SK-N-SH (cell line): ENCODE measurements around the gene PCDHGB1. TPM values are rescaled to one million over a fixed set of nuclear protein-coding genes. Genes with fewer than 3 reads are reported as not detected.
"Not testable (repeated sequence)": the region's sequence is repeated elsewhere in the genome, so short reads cannot be mapped to it uniquely, and the experiment has no call there.

Source experiments
- CTCF ChIA-PET: fragments of 300-600, 350-600 bp; formaldehyde crosslinking; extraction: SDS; loops from one replicate; lab custom pipeline; 2021; lab: Yijun Ruan, JAX
- POLR2A ChIA-PET: fragments of 350-600 bp; sonication (Branson Sonifier 250); formaldehyde crosslinking; extraction: SDS; loops from one replicate; lab custom pipeline; 2020; ENCODE audit warnings: antibody characterized with exemption, inconsistent platforms; lab: Yijun Ruan, JAX
- DNase-seq: peaks from one replicate; pipeline ENCODE4 v3.0.0; 2012
- H2AFZ ChIP-seq: fragments of 200-600 bp; sonication (generic); 2 replicates; pipeline ENCODE4 v1.8.1; 2016; ENCODE audit warnings: antibody characterized with exemption, mild to moderate bottlenecking, low read depth
- H3F3A ChIP-seq: fragments of 200-600 bp; sonication (generic); replicated peaks from 2 replicates; pipeline ENCODE3; 2016; ENCODE audit warnings: antibody characterized with exemption, mild to moderate bottlenecking; ENCODE audit not compliant: insufficient read depth
- H3K27ac ChIP-seq, 2 experiments: fragments of 200-500 bp in 1 of 2; fragments of 200-600 bp in 1 of 2; sonication (Bioruptor generic) in 1 of 2; sonication (generic), shearing (Covaris generic) in 1 of 2; 2 replicates each; pipeline versions ENCODE4 v1.5.1 to v1.6.1; 2014 to 2016; ENCODE audit warnings: low read depth in 2 of 2, inconsistent platforms in 1 of 2, low read length in 1 of 2, mild to moderate bottlenecking in 1 of 2, mixed read lengths in 1 of 2
- H3K27me3 ChIP-seq: fragments of 200-600 bp; sonication (generic), shearing (Covaris generic); 2 replicates; pipeline ENCODE4 v1.6.1; 2016; ENCODE audit warnings: mixed run types; ENCODE audit not compliant: insufficient read depth
- H3K36me3 ChIP-seq, 2 experiments: fragments of 200-500 bp in 1 of 2; fragments of 200-600 bp in 1 of 2; sonication (Bioruptor generic) in 1 of 2; sonication (generic) in 1 of 2; replicated peaks in 1 of 2; 2 replicates each; pipeline versions ENCODE3 to v1.5.1; 2014 to 2016; ENCODE audit warnings: low read length in 1 of 2, mild to moderate bottlenecking in 1 of 2; ENCODE audit not compliant: insufficient read depth in 2 of 2, control insufficient read depth in 1 of 2
- H3K4me1 ChIP-seq, 2 experiments: fragments of 200-500 bp in 1 of 2; fragments of 200-600 bp in 1 of 2; sonication (Bioruptor generic) in 1 of 2; sonication (generic), shearing (Covaris generic) in 1 of 2; 2 replicates each; pipeline versions ENCODE4 v1.5.1 to v1.6.1; 2014 to 2016; ENCODE audit warnings: low read depth in 1 of 2, low read length in 1 of 2, mixed run types in 1 of 2; ENCODE audit not compliant: insufficient read depth in 2 of 2, control insufficient read depth in 1 of 2
- H3K4me2 ChIP-seq: fragments of 200-600 bp; sonication (generic), shearing (Covaris generic); 2 replicates; pipeline ENCODE4 v1.6.1; 2017; ENCODE audit warnings: mixed run types
- H3K4me3 ChIP-seq, 2 experiments: fragments of 200-500 bp in 1 of 2; fragments of 200-600 bp in 1 of 2; sonication (Bioruptor generic) in 1 of 2; sonication (generic), shearing (Covaris generic) in 1 of 2; 2 replicates each; pipeline versions ENCODE4 v1.5.1 to v1.8.1; 2014 to 2016; ENCODE audit warnings: low read depth in 2 of 2, inconsistent platforms in 1 of 2, low read length in 1 of 2, mild to moderate bottlenecking in 1 of 2, mixed read lengths in 1 of 2, moderate library complexity in 1 of 2
- H3K79me2 ChIP-seq: fragments of 200-600 bp; sonication (generic); 2 replicates; pipeline ENCODE4 v1.8.1; 2017; ENCODE audit warnings: mild to moderate bottlenecking; ENCODE audit not compliant: insufficient read depth
- H3K9ac ChIP-seq: fragments of 200-600 bp; sonication (generic); 2 replicates; pipeline ENCODE4 v1.6.1; 2017; ENCODE audit warnings: mixed run types
- H3K9me2 ChIP-seq: fragments of 200-600 bp; sonication (generic); 2 replicates; pipeline ENCODE4 v1.6.1; 2017; ENCODE audit warnings: mixed run types
- H3K9me3 ChIP-seq: fragments of 200-600 bp; sonication (generic); 2 replicates; pipeline ENCODE4 v1.6.1; 2017; ENCODE audit warnings: mixed run types, mild to moderate bottlenecking, moderate library complexity
- H4K20me1 ChIP-seq: fragments of 200-600 bp; sonication (generic); 2 replicates; pipeline ENCODE4 v1.6.1; 2017; ENCODE audit warnings: mild to moderate bottlenecking, mixed run types; ENCODE audit not compliant: insufficient read depth
- RAD21 ChIP-seq: IDR thresholded peaks from 2 replicates; pipeline ENCODE4 v1.6.1; 2012; ENCODE audit warnings: mild to moderate bottlenecking, low read length
- TAF1 ChIP-seq: IDR thresholded peaks from 2 replicates; pipeline ENCODE4 v1.6.1; 2012; ENCODE audit warnings: low read depth, mild to moderate bottlenecking, low read length, moderate library complexity, borderline replicate concordance
- WGBS: methylation state at CpG from one replicate; pipeline ENCODE4 v1.1.6; 2017; ENCODE audit warnings: low lambda C conversion rate; 5-methylcytosine and 5-hydroxymethylcytosine counted together
- polyA plus RNA-seq, 3 experiments: library from polyadenylated mRNA; depleted of rRNA; stranded (reverse); fragments of >200 nt; gene quantifications; 2 replicates each; pipeline ENCODE4 v1.2.3, GENCODE V29; 2012
- TF ChIP-seq, protein P1 (sequence below): fragments of 200-600 bp; sonication (generic); IDR thresholded peaks from 2 replicates; pipeline ENCODE4 v1.6.1; 2017; ENCODE audit warnings: antibody characterized with exemption, mild to moderate bottlenecking, moderate library complexity
- TF ChIP-seq, protein P2 (sequence below): fragments of 150-350 bp; IDR thresholded peaks from 2 replicates; pipeline ENCODE4 v1.6.1; 2016; ENCODE audit warnings: mild to moderate bottlenecking, low read depth, low read length

The PCDHGB1 gene
- polyA plus RNA-seq, 1 of the 3 experiments (the other 2 are of a cell fraction) = 0.77 TPM

DNA sequence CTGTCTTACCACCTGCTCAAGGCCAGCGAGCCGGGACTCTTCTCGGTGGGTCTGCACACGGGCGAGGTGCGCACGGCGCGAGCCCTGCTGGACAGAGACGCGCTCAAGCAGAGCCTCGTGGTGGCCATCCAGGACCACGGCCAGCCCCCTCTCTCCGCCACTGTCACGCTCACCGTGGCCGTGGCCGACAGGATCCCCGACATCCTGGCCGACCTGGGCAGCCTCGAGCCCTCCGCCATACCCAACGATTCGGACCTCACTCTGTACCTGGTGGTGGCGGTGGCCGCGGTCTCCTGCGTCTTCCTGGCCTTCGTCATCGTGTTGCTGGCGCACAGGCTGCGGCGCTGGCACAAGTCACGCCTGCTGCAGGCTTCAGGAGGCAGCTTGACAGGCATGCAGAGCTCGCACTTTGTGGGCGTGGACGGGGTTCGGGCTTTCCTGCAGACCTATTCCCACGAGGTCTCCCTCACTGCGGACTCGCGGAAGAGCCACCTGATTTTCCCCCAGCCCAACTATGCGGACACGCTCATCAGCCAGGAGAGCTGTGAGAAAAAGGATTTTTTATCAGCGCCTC, 9.0 kb upstream of the PCDHGB1 start:
- H3K9me2 ChIP-seq, H3K4me3 ChIP-seq, H2AFZ ChIP-seq, H3K4me1 ChIP-seq, H3K9me3 ChIP-seq, DNase-seq, H3K4me2 ChIP-seq, H3F3A ChIP-seq, H3K27me3 ChIP-seq, H4K20me1 ChIP-seq, H3K27ac ChIP-seq, H3K36me3 ChIP-seq, H3K79me2 ChIP-seq, POLR2A ChIA-PET, H3K9ac ChIP-seq: not testable (repeated sequence)
- CTCF ChIA-PET = interaction anchor here (2.9 kb wide), 1 partner anchor 217 kb away, joined by 11 read pairs; no protein-coding TSS in a partner anchor
- WGBS = 61% methylated on average over 27 of the region's 45 CpGs

DNA sequence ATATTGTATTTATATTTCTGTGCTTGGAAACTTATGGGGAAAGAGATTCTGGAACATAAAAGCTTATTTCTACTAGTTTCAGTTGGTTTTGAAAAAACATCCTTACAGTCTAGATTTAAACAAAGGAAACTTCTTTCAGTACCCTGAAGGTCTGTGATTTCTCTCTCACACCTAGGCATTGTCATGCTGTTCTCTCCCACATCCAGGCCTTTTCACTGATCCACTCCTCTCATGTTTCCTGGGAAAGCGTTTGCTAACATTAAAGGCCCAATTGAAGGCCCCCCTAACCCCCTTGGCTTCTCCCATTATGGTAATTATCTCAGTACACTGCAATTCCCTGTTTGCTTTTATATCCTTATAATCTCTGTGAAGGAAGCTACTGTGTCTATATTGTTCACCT, 7.1 kb upstream of the PCDHGB1 start:
- Histone ChIP-seq H3F3A (no peaks in the 10 kb centered on the region), H3K9me2 (no peaks in the 10 kb centered on the region), H3K4me2 (no peak overlapping the region), H3K27ac (no peak overlapping the region), H3K9ac (no peak overlapping the region), H3K9me3 (no peaks in the 10 kb centered on the region), H2AFZ (no peak overlapping the region), H4K20me1 (no peaks in the 10 kb centered on the region), H3K4me1 (no peaks in the 10 kb centered on the region), H3K27me3 (no peaks in the 10 kb centered on the region), H3K79me2 (no peaks in the 10 kb centered on the region), H3K36me3 (no peaks in the 10 kb centered on the region), H3K4me3 (no peak overlapping the region)
- WGBS = 0% methylated on average over 1 of the region's 1 CpG
- no peak for DNase-seq
- CTCF ChIA-PET = interaction anchor here (1.2 to 2.0 kb wide), 4 partner anchors 13 to 221 kb away, joined by 3 to 6 read pairs (median 4); partner anchors contain the start of genes PCDHGA1 and PCDHGB7
- TF ChIP-seq, protein P1, sequence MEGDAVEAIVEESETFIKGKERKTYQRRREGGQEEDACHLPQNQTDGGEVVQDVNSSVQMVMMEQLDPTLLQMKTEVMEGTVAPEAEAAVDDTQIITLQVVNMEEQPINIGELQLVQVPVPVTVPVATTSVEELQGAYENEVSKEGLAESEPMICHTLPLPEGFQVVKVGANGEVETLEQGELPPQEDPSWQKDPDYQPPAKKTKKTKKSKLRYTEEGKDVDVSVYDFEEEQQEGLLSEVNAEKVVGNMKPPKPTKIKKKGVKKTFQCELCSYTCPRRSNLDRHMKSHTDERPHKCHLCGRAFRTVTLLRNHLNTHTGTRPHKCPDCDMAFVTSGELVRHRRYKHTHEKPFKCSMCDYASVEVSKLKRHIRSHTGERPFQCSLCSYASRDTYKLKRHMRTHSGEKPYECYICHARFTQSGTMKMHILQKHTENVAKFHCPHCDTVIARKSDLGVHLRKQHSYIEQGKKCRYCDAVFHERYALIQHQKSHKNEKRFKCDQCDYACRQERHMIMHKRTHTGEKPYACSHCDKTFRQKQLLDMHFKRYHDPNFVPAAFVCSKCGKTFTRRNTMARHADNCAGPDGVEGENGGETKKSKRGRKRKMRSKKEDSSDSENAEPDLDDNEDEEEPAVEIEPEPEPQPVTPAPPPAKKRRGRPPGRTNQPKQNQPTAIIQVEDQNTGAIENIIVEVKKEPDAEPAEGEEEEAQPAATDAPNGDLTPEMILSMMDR = no peak
- POLR2A ChIA-PET = no interaction called here

DNA sequence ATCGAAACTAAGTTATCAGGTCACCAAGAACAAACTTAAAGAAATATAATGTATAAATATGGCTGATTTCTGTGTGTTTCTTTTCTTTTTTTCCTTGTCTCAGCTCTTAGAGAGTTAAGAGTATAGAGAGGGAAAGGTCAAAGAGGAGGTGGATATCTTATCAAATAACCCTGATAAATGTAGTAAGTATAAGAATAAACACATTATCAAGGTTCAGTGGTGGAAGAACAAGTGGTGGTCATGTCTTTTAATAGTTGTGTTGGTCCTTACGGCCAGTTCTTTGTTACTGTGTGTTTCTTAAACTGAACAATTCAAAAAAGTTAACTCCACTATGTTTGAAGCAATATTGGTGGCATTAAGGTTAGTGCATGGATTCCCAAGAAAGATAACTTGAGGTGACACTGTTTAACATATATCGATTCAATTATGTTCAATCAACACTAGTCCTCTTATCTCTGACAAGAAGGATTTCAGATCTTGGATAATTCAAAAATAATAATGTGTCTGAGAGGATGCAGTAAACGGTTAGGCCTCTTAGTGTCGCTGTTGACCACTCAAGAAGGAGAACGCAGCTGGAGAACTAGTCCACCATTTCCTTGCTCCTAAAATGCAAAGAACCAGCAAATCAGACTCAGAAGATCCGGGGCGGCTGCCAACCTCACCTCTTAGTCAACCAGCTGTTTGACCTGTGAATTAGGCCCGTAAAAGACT, 6.5 kb upstream of the PCDHGB1 start, which contains the start of gene PCDHGA3:
PCDHGA3 (plus strand) TSS at position 588 of the 711 bp plus-strand sequence. CDS start 205 bp downstream, outside the sequence.
- Histone ChIP-seq H3K9me2 (no peaks in the 10 kb centered on the region), H3K27me3 (no peaks in the 10 kb centered on the region), H3K4me3 (no peak within 1 kb of the TSS; a peak in 1 of 4 replicates), H3K36me3 (no peaks in the 10 kb centered on the region), H3F3A (no peaks in the 10 kb centered on the region), H3K9ac (no peak within 1 kb of the TSS), H4K20me1 (no peaks in the 10 kb centered on the region), H3K9me3 (no peaks in the 10 kb centered on the region), H3K27ac (no peak within 1 kb of the TSS), H3K4me2 (no peak within 1 kb of the TSS), H3K4me1 (no peaks in the 10 kb centered on the region), H2AFZ (peak within 1 kb of the TSS; percentile 50; the same call in 1 of the 2 replicates), H3K79me2 (no peaks in the 10 kb centered on the region)
- TF ChIP-seq TAF1 (no peak), RAD21 (peak; percentile 21; the same call in 1 of the 2 replicates)
- TF ChIP-seq, protein P2, sequence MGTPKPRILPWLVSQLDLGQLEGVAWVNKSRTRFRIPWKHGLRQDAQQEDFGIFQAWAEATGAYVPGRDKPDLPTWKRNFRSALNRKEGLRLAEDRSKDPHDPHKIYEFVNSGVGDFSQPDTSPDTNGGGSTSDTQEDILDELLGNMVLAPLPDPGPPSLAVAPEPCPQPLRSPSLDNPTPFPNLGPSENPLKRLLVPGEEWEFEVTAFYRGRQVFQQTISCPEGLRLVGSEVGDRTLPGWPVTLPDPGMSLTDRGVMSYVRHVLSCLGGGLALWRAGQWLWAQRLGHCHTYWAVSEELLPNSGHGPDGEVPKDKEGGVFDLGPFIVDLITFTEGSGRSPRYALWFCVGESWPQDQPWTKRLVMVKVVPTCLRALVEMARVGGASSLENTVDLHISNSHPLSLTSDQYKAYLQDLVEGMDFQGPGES = no peak
- TF ChIP-seq, protein P1 = peak; percentile 46
- 13% methylated on average over 9 of the region's 9 CpGs for WGBS
- no peak for DNase-seq
- ChIA-PET CTCF (interaction anchor here (0.7 to 2.0 kb wide), 5 partner anchors 13 to 221 kb away, joined by 3 to 8 read pairs (median 3); partner anchors contain the start of genes PCDHGA1 and PCDHGB7), POLR2A (no interaction called here)
